Prostate gland (tissue), 2 donors: ENCODE data around the gene TEX14.

Source experiments
- CTCF ChIP-seq, 4 experiments: fragments of 200-600 bp in 2 of 4; fragments of 450-650 bp in 2 of 4; sonication (generic) in 2 of 4; IDR thresholded peaks; 1 replicate in 3 of 4; 2 replicates in 1 of 4; pipeline ENCODE4 v1.5.1; 2016 to 2019; ENCODE audit warnings: antibody characterized with exemption in 4 of 4, mild to moderate bottlenecking in 2 of 4, moderate library complexity in 2 of 4
- POLR2A ChIP-seq: fragments of 450-650 bp; IDR thresholded peaks from one replicate; pipeline ENCODE4 v1.6.1; 2016; ENCODE audit warnings: antibody characterized with exemption, mild to moderate bottlenecking
- POLR2AphosphoS5 ChIP-seq: sonication (generic); formaldehyde crosslinking; IDR thresholded peaks from one replicate; pipeline ENCODE4 v1.6.1; 2017; ENCODE audit warnings: antibody characterized with exemption

GRCh38 chr17:58677194-58677880, 14.5 kb downstream of the TEX14 start:
- TF ChIP-seq CTCF (IDR thresholded peaks at IDR 0.05) (no peak), POLR2AphosphoS5 (no peak), POLR2A (no peak)
